ENCODE results near the gene DNAJB4.

DNA sequence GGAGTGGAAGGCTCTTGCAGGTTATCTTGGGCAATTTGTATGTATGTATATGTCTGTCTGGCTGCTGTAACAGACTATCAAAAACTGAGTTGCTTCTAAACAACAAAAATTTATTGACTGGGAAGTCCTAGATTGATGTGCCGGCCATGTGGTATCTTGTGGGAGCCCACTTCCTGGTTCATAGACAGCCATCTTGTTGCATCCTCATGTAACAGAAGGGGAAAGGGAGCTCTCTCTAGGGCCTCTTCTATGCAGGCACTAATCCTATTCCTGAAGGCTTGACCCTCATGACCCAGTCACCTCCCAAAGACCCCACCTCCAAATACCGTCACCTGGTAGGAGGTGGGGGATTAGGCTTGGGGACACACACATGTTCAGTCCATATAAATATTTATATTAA, 50.2 kb downstream of the DNAJB4 start:
- TF ChIP-seq, protein P1, sequence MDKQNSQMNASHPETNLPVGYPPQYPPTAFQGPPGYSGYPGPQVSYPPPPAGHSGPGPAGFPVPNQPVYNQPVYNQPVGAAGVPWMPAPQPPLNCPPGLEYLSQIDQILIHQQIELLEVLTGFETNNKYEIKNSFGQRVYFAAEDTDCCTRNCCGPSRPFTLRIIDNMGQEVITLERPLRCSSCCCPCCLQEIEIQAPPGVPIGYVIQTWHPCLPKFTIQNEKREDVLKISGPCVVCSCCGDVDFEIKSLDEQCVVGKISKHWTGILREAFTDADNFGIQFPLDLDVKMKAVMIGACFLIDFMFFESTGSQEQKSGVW (CRISPR knock-in tag; IDR thresholded peaks at IDR 0.05; ENCODE audit: borderline replicate concordance), result no peak
- TF ChIP-seq FOXA3 (CRISPR knock-in tag; IDR thresholded peaks at IDR 0.05) (no peak), CBX5 (CRISPR knock-in tag; IDR thresholded peaks at IDR 0.05; ENCODE audit: borderline replicate concordance) (no peak), YY1 (IDR thresholded peaks at IDR 0.05; ENCODE audit: insufficient read depth, insufficient replicate concordance, low read depth, low read length) (no peak), GATAD1 (CRISPR knock-in tag; IDR thresholded peaks at IDR 0.05) (no peak), ZC3H13 (CRISPR knock-in tag; IDR thresholded peaks at IDR 0.05) (no peak), JUND (CRISPR knock-in tag; IDR thresholded peaks at IDR 0.05) (no peak)
- TF ChIP-seq, protein P2, sequence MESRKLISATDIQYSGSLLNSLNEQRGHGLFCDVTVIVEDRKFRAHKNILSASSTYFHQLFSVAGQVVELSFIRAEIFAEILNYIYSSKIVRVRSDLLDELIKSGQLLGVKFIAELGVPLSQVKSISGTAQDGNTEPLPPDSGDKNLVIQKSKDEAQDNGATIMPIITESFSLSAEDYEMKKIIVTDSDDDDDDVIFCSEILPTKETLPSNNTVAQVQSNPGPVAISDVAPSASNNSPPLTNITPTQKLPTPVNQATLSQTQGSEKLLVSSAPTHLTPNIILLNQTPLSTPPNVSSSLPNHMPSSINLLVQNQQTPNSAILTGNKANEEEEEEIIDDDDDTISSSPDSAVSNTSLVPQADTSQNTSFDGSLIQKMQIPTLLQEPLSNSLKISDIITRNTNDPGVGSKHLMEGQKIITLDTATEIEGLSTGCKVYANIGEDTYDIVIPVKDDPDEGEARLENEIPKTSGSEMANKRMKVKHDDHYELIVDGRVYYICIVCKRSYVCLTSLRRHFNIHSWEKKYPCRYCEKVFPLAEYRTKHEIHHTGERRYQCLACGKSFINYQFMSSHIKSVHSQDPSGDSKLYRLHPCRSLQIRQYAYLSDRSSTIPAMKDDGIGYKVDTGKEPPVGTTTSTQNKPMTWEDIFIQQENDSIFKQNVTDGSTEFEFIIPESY (CRISPR knock-in tag; IDR thresholded peaks at IDR 0.05), result no peak
- TF ChIP-seq, protein P3, sequence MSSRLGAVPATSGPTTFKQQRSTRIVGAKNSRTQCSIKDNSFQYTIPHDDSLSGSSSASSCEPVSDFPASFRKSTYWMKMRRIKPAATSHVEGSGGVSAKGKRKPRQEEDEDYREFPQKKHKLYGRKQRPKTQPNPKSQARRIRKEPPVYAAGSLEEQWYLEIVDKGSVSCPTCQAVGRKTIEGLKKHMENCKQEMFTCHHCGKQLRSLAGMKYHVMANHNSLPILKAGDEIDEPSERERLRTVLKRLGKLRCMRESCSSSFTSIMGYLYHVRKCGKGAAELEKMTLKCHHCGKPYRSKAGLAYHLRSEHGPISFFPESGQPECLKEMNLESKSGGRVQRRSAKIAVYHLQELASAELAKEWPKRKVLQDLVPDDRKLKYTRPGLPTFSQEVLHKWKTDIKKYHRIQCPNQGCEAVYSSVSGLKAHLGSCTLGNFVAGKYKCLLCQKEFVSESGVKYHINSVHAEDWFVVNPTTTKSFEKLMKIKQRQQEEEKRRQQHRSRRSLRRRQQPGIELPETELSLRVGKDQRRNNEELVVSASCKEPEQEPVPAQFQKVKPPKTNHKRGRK (CRISPR knock-in tag; IDR thresholded peaks at IDR 0.05), result no peak
- TF ChIP-seq, protein P4, sequence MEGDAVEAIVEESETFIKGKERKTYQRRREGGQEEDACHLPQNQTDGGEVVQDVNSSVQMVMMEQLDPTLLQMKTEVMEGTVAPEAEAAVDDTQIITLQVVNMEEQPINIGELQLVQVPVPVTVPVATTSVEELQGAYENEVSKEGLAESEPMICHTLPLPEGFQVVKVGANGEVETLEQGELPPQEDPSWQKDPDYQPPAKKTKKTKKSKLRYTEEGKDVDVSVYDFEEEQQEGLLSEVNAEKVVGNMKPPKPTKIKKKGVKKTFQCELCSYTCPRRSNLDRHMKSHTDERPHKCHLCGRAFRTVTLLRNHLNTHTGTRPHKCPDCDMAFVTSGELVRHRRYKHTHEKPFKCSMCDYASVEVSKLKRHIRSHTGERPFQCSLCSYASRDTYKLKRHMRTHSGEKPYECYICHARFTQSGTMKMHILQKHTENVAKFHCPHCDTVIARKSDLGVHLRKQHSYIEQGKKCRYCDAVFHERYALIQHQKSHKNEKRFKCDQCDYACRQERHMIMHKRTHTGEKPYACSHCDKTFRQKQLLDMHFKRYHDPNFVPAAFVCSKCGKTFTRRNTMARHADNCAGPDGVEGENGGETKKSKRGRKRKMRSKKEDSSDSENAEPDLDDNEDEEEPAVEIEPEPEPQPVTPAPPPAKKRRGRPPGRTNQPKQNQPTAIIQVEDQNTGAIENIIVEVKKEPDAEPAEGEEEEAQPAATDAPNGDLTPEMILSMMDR (CRISPR knock-in tag; IDR thresholded peaks at IDR 0.05), result no peak
- TF ChIP-seq, protein P5, sequence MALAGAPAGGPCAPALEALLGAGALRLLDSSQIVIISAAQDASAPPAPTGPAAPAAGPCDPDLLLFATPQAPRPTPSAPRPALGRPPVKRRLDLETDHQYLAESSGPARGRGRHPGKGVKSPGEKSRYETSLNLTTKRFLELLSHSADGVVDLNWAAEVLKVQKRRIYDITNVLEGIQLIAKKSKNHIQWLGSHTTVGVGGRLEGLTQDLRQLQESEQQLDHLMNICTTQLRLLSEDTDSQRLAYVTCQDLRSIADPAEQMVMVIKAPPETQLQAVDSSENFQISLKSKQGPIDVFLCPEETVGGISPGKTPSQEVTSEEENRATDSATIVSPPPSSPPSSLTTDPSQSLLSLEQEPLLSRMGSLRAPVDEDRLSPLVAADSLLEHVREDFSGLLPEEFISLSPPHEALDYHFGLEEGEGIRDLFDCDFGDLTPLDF (CRISPR knock-in tag; IDR thresholded peaks at IDR 0.05), result no peak
